MM.1S (cell line): ENCODE data around the gene DHRS2.

Experiments used
- DNase-seq: peaks from one replicate; pipeline ENCODE4 v3.0.0-alpha.2; 2015
- H2AFZ ChIP-seq: fragments of 300-600 bp; sonication (generic); 2 replicates; pipeline ENCODE4 v1.6.0; 2016; ENCODE audit warnings: antibody characterized with exemption, low read length
- H3F3A ChIP-seq: fragments of 300-600 bp; sonication (generic); 2 replicates; pipeline ENCODE4 v1.6.1; 2016; ENCODE audit warnings: mild to moderate bottlenecking, antibody characterized with exemption, low read length, moderate library complexity, mixed read lengths; ENCODE audit not compliant: insufficient read depth
- H3K27ac ChIP-seq: fragments of 300-600 bp; sonication (generic); 2 replicates; pipeline ENCODE4 v1.5.1; 2016; ENCODE audit warnings: mild to moderate bottlenecking, low read length
- H3K27me3 ChIP-seq: fragments of 300-600 bp; sonication (generic); replicated peaks from 2 replicates; pipeline ENCODE4 v1.6.0; 2016; ENCODE audit warnings: low read length; ENCODE audit not compliant: insufficient read depth
- H3K36me3 ChIP-seq: fragments of 300-600 bp; sonication (generic); replicated peaks from 2 replicates; pipeline ENCODE4 v1.6.1; 2016; ENCODE audit warnings: mild to moderate bottlenecking, low read length, mixed read lengths; ENCODE audit not compliant: insufficient read depth
- H3K4me1 ChIP-seq: fragments of 300-600 bp; sonication (generic); 2 replicates; pipeline ENCODE4 v1.6.1; 2016; ENCODE audit warnings: low read length, mixed read lengths
- H3K4me2 ChIP-seq: fragments of 300-600 bp; sonication (generic); 2 replicates; pipeline ENCODE4 v1.6.0; 2016; ENCODE audit warnings: low read depth, low read length
- H3K4me3 ChIP-seq: fragments of 300-600 bp; sonication (generic); 2 replicates; pipeline ENCODE4 v1.5.1; 2016; ENCODE audit warnings: low read length, mixed read lengths
- H3K79me2 ChIP-seq: fragments of 300-600 bp; sonication (generic); 2 replicates; pipeline ENCODE4 v1.6.1; 2016; ENCODE audit warnings: mixed run types, low read length, mixed read lengths
- H3K9ac ChIP-seq: fragments of 300-600 bp; sonication (generic); 2 replicates; pipeline ENCODE4 v1.6.1; 2016; ENCODE audit warnings: low read length, mixed read lengths
- H3K9me2 ChIP-seq: fragments of 300-600 bp; sonication (generic); replicated peaks from 2 replicates; pipeline ENCODE4 v1.6.1; 2016; ENCODE audit warnings: mild to moderate bottlenecking, low read length, mixed read lengths; ENCODE audit not compliant: insufficient read depth
- H3K9me3 ChIP-seq: fragments of 300-600 bp; sonication (generic); replicated peaks from 2 replicates; pipeline ENCODE4 v1.6.1; 2016; ENCODE audit warnings: mild to moderate bottlenecking, low read length, mixed read lengths; ENCODE audit not compliant: insufficient read depth
- H4K20me1 ChIP-seq: fragments of 300-600 bp; sonication (generic); 2 replicates; pipeline ENCODE4 v1.6.1; 2016; ENCODE audit warnings: mild to moderate bottlenecking, low read length, moderate library complexity, mixed read lengths; ENCODE audit not compliant: insufficient read depth
- EZH2 ChIP-seq: fragments of 300-600 bp; sonication (generic); optimal IDR thresholded peaks from 2 replicates; pipeline ENCODE3; 2017; ENCODE audit warnings: low read depth, mild to moderate bottlenecking, antibody characterized with exemption, low read length, mixed read lengths
- EZH2phosphoT487 ChIP-seq: fragments of 300-600 bp; sonication (generic); IDR thresholded peaks from 2 replicates; pipeline ENCODE4 v1.6.1; 2018; ENCODE audit warnings: antibody characterized with exemption, low read length
- TF ChIP-seq, protein P1 (sequence below): fragments of 300-600 bp; sonication (generic); IDR thresholded peaks from 2 replicates; pipeline ENCODE4 v1.5.1; 2016; ENCODE audit warnings: antibody characterized with exemption, low read length, mixed read lengths

Gene DHRS2

GRCh38 chr14:23692416-23692815, 56.3 kb downstream of the DHRS2 start:
- no peak for DNase-seq
- Histone ChIP-seq H3K4me3 (no peak overlapping the region), H3K27me3 (no peaks in the 10 kb centered on the region), H3K9ac (no peak overlapping the region), H2AFZ (no peak overlapping the region), H3K36me3 (no peaks in the 10 kb centered on the region), H3K27ac (no peak overlapping the region), H3K9me2 (no peaks in the 10 kb centered on the region), H4K20me1 (no peaks in the 10 kb centered on the region), H3K4me2 (no peak overlapping the region), H3F3A (no peaks in the 10 kb centered on the region), H3K9me3 (no peaks in the 10 kb centered on the region), H3K4me1 (no peaks in the 10 kb centered on the region), H3K79me2 (no peaks in the 10 kb centered on the region)
- no peak for TF ChIP-seq EZH2phosphoT487
- no peak for TF ChIP-seq EZH2
- TF ChIP-seq, protein P1, sequence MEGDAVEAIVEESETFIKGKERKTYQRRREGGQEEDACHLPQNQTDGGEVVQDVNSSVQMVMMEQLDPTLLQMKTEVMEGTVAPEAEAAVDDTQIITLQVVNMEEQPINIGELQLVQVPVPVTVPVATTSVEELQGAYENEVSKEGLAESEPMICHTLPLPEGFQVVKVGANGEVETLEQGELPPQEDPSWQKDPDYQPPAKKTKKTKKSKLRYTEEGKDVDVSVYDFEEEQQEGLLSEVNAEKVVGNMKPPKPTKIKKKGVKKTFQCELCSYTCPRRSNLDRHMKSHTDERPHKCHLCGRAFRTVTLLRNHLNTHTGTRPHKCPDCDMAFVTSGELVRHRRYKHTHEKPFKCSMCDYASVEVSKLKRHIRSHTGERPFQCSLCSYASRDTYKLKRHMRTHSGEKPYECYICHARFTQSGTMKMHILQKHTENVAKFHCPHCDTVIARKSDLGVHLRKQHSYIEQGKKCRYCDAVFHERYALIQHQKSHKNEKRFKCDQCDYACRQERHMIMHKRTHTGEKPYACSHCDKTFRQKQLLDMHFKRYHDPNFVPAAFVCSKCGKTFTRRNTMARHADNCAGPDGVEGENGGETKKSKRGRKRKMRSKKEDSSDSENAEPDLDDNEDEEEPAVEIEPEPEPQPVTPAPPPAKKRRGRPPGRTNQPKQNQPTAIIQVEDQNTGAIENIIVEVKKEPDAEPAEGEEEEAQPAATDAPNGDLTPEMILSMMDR, result no peak

GRCh38 chr14:23693252-23693775, 57.1 kb downstream of the DHRS2 start:
- TF ChIP-seq EZH2 (no peak), EZH2phosphoT487 (no peak)
- TF ChIP-seq, protein P1, result no peak
- H3K4me2 ChIP-seq, result no peak overlapping the region
- H3K9me2 ChIP-seq, result no peaks in the 10 kb centered on the region
- H3K4me1 ChIP-seq, result no peaks in the 10 kb centered on the region
- H4K20me1 ChIP-seq, result no peaks in the 10 kb centered on the region
- no peaks in the 10 kb centered on the region for H3K79me2 ChIP-seq
- H3K27ac ChIP-seq, result no peak overlapping the region
- no peaks in the 10 kb centered on the region for H3K27me3 ChIP-seq
- H3K9me3 ChIP-seq, result no peaks in the 10 kb centered on the region
- no peak overlapping the region for H3K9ac ChIP-seq
- no peaks in the 10 kb centered on the region for H3F3A ChIP-seq
- no peaks in the 10 kb centered on the region for H3K36me3 ChIP-seq
- no peak overlapping the region for H3K4me3 ChIP-seq
- no peak for DNase-seq
- no peak overlapping the region for H2AFZ ChIP-seq

- Histone ChIP-seq H3K27me3 (no peaks in the 10 kb centered on the region), H3K4me2 (no peak overlapping the region), H4K20me1 (no peaks in the 10 kb centered on the region), H3K9ac (no peak overlapping the region), H3K9me2 (no peaks in the 10 kb centered on the region), H3K36me3 (no peaks in the 10 kb centered on the region), H2AFZ (no peak overlapping the region), H3K9me3 (no peaks in the 10 kb centered on the region), H3K4me1 (no peaks in the 10 kb centered on the region), H3F3A (no peaks in the 10 kb centered on the region), H3K27ac (no peak overlapping the region), H3K79me2 (no peaks in the 10 kb centered on the region), H3K4me3 (no peak overlapping the region)
- TF ChIP-seq, protein P1, result no peak
- TF ChIP-seq EZH2phosphoT487, result no peak
- no peak for TF ChIP-seq EZH2
- DNase-seq, result no peak
Measured at GRCh38 chr14:23694085-23694948, 58.2 kb downstream of the DHRS2 start.
